ENCODE measurements around the gene RTN4R.

The RTN4R gene

GRCh38 chr22:20239676-20240446 is 28.3 kb downstream of the RTN4R start:
- DNase-seq, result no peak

DNA sequence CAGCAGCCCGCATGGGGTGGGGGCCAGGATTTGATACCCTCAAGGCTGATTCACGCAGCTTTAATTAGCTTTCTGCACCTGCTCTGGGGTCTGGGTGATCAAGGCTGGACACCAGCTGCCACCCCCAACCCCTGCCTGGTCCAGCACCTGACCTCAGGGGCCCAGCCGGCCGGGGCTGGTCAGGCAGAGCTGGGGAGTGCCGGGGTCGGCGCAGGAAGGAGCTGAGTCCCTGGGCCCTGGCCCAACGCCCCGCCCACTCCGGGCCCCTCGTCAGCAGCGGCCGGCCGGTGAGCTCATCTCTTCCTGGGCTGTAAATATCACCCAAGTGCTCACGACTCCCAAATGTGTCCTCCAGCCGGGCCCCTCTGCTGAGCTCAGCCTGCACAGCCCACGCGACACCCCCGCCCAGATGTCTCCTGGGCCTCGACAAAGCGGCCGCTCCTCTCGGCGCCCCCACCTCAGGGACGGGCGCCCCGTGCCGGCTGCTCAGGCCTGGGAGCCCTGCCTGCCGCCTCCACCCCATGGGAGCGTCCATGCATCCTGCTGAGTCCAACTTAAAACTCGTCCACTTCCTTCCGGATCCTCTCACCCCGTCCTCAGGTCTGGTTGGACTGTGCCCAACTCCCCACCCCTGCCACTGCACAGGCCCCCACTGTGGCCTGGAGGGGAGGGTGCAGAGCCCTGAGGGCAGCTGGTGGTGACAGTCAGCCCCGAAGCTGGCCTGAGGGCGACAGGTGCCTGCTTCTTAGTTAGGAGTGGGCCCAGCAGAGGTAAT is 29.0 kb downstream of the RTN4R start:
- DNase-seq, result peak; percentile 36

DNA sequence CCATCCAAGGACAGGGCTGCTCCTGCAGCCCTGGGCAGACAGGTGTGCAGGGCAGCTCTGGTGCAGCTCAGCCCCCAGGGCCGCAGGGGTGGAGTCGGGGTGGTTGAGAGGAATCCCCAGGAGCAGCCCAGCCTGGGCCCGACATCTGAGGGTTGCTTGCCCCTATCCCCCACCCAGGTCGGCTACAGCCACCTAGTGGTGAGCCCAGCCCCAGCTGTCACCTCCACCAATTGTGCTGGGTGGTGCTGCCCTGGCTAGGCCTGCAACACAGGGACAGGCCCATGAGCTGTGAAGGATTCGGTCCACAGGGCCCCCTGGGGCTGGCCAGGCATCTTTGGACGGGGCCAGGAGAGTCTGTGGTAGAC is 29.6 kb downstream of the RTN4R start:
- peak; percentile 71 for DNase-seq

GRCh38 chr22:20237480-20238440 is 30.4 kb downstream of the RTN4R start:
- peak; percentile 70 for DNase-seq

DNA sequence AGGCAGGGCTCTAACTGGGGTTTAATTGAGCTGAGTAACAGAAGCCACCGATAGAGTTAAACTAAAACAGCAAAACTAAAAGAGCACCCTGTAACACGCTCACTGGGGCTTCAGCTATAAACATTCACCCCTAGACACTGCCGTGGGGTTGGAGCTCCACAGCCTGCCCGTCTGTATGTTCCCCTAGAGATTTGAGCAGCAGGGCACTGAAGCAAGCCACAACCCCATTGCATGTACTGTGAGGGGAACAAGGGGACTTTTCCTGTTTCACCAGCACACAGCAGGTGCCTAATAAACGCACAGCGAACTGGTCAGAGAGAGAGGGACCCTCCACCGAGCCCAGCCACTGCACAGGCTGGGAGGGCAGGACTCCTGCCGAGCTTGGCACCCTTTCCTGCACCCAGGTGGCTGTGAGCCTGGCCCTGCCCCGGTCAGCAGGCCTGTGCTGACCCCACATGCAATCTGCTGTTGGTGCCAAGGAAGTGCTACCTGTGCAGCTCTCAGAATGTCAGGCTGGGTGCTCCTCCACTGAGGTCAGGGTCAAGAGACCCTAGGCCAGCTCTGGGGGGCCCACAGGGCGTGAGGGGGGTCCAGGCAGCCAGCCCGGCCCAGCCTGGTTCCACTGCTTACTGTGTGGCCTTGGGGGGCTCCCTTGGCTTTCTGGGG is 31.9 kb downstream of the RTN4R start:
- no peak for DNase-seq

- no peak for DNase-seq
Measured at GRCh38 chr22:20235389-20235991, 32.6 kb downstream of the RTN4R start.

GRCh38 chr22:20234760-20235388 is 33.2 kb downstream of the RTN4R start:
- DNase-seq, result no peak

- no peak for DNase-seq
Measured at GRCh38 chr22:20234314-20234682, 33.8 kb downstream of the RTN4R start.

GRCh38 chr22:20233351-20234313 is 34.5 kb downstream of the RTN4R start:
- DNase-seq, result no peak

GRCh38 chr22:20232781-20233180 is 35.3 kb downstream of the RTN4R start:
- no peak for DNase-seq

GRCh38 chr22:20232237-20232598 is 35.9 kb downstream of the RTN4R start:
- no peak for DNase-seq

DNA sequence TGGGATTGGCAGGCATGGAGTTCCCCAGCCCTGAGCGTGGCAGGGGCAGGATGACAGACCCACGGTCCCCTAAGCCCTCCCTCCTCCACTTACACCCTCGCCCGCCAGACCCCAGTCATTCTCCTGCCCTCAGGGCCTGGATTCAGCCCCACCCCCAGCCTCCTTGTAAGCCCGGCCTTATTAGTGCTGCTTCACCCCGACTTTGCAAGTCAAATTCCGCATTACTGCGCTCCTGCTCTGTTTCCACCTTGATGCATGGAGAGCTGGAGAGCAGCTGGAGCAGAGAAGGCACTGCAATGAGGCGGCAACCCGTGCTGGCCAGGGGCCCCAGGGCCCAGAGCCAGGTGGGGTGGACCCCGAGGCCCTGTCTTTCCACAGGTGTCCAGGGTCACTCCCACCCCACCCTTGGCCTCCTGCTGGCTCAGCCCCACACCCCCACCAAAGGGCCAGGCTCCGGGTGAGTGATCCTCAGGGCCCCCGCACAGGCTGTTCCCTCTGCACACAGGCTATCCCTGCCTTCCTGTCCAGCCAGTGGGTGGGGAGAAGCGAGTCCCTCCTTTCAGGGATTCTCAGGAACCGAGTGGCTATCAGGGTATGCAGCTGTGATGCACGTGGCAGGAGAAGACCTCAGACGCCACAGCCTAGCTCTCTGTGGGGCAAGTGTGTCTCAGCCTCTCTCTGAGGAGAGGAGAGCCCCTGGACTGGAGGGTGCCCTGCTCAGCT is 36.4 kb downstream of the RTN4R start:
- no peak for DNase-seq

- DNase-seq, result no peak
Measured at GRCh38 chr22:20230777-20231420, 37.2 kb downstream of the RTN4R start.

DNA sequence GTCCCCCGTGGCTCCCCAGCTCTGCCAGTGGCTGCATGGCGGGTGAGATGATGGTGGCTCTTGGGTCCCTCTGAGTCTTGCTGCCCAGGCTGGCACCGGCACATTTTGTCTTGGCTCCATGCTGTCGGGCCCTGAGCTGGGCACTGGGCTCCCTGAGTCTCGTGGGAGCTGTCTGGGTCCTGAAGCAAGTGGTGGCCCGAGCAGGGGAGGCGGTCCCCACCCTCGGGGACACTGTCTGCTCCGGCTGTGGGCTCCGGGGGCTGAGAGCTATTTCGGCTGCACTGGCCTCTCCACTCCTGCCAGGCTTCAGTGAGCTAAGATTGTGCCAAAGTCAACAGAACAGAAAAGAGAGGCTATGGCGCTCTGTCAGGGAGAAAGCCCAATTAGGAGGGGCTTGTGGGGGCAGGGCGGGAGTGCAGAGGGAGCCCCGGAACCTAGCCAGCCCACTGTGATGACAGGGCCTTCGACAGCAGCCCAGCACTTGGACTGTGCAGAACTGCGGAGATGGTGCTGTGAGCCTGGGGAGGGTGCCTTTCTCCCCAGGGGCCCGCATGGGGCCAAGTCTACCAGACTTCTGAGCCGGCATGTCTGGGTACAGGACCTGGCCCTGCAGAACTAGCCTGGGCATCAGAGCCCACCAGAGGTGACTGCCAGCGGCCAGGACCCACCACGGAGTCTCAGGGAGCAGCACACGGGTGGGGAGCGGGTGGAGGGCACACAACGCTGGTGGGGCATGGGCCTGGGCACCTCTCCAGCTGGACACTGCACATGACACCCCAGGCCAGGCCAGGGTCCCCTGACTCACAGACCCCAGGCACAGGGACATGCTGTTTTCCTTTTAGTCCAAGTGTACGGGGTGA is 38.0 kb downstream of the RTN4R start:
- DNase-seq, result no peak

DNA sequence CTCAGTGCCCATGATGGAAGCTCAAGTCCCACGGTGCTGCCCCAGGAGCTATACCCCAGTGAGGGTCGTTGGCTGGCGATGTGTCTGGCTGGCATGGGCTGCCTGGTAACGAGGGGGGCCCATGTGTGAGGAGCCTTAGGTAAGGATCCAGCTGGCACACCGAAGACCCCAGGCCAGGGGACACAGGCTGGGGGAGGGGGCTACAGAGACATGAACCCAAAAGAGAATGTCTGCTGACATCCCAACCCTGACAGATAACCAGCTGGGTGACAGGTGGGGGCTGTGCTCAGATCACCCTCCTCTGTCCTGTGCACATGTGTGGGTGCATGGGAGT is 39.2 kb downstream of the RTN4R start:
- no peak for DNase-seq

DNA sequence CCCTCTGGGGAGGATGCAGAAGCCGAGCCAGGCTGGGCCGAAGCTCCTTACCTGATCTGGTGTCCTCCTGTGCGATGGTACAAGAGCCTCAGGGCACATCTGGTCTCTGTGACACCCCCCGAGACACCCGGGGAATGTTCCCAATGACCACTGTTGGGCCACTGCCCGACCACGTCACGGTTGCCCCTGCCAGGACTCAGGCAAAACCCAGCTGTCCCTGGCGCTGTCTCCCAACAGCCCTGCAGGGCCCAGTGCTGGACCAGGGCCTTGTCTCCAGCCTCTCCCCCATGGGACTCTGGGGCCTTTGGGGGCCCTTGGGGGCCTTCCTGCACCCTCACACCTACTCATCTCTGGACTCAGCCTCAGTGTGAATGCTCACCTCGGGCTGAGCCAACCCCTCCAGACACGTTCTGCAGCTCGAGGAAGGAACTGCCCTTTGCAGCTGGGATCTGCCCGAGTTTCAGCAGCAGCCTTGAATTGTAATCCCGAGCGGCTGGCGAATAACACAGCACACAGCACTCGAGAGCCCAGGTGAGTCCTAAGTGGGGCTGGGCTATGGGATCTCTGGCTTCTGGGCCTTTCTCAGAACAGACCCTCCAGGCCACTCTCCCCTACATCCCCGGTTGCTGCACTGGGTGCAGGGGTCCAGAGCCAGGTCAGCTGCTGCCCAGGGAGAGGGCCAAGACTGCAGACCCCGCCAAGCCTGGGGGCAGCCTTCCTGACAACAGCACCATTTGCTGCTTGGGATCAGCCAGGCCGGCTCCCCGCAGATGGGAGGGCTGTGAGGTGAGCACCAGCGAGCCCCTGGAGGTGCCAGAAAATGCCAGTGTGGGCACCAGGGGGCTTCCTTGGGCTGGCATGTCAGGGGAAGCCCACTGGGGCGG is 39.8 kb downstream of the RTN4R start:
- DNase-seq, result no peak

GRCh38 chr22:20227363-20227762 is 40.8 kb downstream of the RTN4R start:
- no peak for DNase-seq

Data from CD4-positive, alpha-beta T cell treated with Interleukin-6 for 4 hours (primary cell).